Peyer's patch (tissue), 4 donors: ENCODE measurements around the gene ZNF562.

ENCODE experiments used
- POLR2A ChIP-seq, 2 donors: fragments of 450-650 bp; IDR thresholded peaks; one replicate each; pipeline ENCODE4 v1.5.1; 2017; ENCODE audit warnings: antibody characterized with exemption in 2 of 2, mild to moderate bottlenecking in 2 of 2, moderate library complexity in 2 of 2
- TF ChIP-seq, protein P1 (sequence below), 6 experiments: fragments of 450-650 bp in 4 of 6; fragments of 200-600 bp in 2 of 6; sonication (generic) in 1 of 6; IDR thresholded peaks; one replicate each; pipeline ENCODE4 v1.5.1; 2017 to 2019; ENCODE audit warnings: antibody characterized with exemption in 6 of 6, mild to moderate bottlenecking in 3 of 6, moderate library complexity in 1 of 6

DNA sequence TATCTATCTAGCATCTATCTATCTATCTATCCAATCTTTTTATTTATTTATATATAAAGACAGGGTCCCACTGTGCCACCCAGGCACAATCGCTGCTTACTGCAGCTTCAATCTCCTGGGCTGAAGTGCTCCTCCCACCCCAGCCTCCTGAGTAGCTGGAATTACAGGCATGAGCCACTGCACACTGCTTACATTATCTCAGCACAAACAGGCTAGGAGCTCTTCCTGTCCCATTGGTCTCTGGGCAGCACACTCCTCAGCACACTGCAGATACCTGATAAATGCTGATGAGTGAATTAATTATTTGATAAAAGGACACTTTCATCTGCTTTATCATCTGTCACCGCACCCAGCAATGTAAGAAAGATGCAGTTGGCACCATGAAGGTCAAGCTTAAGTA lies 16.1 kb downstream of the ZNF562 start:
- TF ChIP-seq, protein P1, sequence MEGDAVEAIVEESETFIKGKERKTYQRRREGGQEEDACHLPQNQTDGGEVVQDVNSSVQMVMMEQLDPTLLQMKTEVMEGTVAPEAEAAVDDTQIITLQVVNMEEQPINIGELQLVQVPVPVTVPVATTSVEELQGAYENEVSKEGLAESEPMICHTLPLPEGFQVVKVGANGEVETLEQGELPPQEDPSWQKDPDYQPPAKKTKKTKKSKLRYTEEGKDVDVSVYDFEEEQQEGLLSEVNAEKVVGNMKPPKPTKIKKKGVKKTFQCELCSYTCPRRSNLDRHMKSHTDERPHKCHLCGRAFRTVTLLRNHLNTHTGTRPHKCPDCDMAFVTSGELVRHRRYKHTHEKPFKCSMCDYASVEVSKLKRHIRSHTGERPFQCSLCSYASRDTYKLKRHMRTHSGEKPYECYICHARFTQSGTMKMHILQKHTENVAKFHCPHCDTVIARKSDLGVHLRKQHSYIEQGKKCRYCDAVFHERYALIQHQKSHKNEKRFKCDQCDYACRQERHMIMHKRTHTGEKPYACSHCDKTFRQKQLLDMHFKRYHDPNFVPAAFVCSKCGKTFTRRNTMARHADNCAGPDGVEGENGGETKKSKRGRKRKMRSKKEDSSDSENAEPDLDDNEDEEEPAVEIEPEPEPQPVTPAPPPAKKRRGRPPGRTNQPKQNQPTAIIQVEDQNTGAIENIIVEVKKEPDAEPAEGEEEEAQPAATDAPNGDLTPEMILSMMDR (IDR thresholded peaks at IDR 0.05): no peak
- no peak for TF ChIP-seq POLR2A (IDR thresholded peaks at IDR 0.05)
